NCI-H2029 (cell line): Measurements from ENCODE around the gene ZNF536.

Source experiments
- DNase-seq: peaks from one replicate; lab custom pipeline; 2025; lab: John Stamatoyannopoulos, UW

ZNF536 gene

DNA sequence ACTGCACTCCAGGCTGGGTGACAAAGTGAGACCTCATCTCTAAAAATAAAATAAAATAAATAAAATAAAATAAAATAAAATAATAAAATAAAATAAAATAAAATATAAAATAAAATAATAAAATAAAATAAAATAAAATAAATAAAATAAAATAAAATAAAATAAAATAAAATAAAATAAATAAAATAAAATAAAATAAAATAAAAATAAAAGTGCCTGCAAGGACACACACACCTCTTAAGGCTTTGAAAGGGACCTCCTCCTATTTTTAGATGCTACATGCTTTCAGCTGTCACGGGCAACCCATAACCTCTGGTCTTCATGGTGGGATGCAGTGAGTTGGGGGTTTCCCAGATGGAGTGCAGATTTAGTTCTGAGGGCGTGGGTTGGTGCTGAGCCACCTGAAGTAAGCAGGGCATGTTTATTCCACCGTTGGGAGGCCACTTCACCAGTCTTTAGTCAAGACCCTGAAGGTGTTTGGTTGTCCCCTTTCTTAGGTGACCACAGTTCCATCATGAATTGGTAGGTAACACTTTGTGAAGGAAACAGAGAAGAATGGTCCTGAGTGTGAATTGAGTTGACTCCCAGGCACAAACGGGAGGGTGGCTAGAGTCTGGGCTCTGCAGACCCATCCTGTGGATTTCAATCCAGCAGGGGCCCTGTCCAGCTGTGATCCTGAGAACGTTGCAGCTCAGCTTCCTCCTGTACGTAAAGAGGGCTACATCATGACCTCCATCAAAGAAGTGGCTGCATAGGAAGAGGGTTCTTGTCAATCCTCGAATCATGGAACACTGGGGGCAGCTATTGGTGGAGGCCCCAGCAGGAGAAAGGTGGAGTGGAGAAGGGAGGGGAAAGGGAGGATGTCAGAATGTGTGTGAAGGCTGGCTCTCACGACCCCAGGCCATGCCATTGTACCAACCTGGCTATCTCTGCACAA lies 234.2 kb downstream of the ZNF536 start:
- no peak for DNase-seq
